ENCODE data around the gene MPRIP.

MPRIP gene

DNA sequence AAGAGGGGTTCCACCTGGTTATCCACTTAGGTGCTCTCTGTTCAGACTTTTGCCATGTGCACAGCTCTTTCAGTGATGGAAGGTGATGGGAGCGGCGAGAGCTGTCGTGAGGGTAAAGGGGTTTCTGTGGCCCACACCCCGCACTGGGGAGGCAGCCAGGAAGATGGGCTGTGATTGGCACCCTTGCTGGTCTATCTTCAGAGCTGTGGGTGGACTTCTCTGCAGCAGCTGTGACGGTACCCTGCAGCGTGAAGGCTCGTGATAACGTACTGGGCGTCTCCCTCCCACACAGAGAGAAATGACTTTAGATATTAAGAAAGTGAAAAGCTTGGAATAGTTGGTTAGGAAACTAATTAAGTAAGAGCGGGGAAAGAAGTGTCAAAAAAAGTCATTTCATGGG, 45.8 kb downstream of the MPRIP start:
- DNase-seq (ENCODE audit: low spot score), result no peak

DNA sequence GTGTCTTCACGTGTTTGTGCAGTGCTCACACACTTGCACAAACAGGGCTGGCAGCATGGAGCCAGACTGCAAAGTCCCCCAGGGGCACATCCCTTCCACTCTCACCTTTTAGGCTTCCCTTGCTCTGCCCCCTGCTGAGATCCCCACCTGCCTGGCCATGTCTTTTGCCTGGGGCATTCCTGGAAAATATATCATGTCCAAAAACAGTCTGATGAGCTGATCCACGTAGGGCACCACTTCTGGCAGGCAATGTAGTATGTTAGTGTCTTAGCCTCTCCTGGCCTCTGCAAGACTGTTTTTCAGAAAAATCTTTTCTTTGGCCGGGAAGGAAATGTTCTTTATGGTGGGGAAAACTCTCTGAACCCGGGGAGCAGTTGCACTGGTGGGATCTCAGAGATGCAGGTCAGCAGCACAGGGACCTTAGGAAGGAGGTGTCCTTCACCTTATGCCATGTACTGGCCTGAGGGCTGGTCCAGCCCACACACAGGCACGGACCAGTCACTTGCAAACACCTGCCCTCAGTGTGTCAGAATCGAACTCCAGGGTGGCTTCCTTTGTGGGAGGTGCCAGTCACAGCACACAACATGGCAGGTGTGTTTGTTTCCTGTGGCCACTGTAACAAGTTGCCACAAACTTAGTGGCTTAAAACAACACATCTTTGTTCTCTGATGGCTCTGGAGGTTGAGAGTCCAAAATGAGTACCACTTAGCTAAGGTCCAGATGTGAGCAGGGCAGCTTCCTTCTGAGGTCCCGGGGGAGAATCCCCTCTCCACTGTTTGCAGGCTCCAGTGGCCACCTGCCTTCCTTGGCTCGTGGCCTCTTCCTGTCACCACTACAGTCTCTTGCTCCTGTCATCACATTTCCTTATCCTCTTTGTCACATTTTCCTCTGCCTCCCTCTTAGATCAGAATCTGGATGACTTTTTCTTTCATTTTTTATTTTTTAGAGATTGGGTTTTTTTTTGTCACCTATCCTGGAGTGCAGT, 46.6 kb downstream of the MPRIP start:
- no peak for DNase-seq (ENCODE audit: low spot score)

DNA sequence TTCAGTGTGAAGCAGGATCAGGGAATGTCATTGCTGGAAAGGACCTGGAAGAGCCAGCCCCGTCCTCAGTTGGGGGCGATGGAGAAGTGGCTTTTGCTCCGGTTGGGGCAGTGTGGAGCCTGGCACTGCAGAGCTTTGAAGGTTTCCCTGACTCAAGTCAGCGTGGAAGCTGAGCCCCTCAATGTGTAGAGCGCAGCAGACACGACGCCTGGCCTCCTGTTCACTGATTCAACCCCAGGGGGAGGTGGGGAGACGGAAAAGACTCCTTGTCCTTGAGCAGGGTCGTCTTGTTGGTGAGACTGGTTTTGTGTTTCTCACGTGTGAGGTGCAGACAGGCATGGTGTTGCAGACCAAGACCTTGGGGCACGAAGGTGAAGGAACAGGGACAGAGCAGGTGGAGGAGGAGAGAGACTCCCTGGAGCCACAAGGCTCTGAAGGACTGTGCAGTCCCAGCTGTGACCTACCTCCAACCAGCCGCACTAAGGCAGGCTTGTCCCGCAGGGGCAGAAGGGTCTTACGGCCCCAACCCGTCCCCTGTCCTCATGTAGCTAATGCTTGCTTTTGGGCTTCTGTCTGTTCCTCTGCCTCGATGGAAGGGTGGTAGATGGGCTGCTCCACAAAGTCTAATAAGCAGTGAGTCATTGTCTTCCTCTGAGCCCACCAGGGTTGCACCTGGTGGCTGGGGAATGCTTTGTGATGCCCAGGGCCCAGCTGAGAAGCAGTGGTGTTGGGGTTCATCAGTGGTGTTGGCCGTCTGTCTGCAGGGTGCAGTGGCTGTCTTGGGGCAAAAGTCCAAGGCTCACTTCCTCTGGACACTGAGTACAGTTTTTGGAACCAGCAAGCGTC, 47.8 kb downstream of the MPRIP start:
- no peak for DNase-seq (ENCODE audit: low spot score)

DNA sequence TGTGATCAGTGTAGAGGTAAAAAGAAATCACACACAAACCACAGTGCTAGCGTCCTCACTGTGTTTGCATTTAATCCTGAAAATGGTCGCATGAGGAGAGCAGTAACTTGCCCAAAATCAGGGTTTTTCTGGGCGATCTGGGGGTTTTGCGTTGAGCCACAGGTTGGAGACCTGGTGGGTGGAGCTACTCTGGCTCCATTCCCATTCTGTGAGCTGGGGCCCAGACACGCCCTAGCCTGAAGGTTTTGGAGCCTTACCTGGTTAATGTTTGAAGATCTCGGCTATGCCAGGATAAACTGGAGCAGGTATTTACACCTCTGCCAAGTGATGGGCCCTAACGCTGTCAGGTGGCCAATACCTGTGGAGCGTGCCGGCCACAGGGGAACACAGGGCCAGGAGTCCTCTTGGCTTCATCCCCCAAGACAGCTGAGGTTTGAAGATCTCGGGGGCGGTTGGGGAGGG, 48.4 kb downstream of the MPRIP start:
- DNase-seq (ENCODE audit: low spot score), result no peak

DNA sequence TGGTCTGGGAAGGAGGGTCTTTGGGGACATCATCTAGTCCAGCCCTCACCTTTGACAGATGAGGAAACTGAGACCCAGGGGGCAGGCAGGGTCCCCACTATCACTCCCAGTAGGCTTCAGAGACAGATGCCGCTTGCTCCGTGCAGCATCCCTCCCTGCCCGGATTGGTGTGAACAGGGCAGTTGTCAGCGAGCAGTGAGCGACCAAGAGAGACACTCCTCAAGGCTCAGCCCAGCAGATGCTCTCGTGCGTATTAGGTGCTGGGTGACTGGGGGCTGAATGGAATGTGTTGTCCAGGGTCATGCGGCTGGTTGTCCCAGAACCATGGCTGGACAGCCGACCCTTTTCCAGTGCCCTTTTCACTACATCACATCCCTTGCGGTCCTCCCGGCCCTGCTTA, 49.0 kb downstream of the MPRIP start:
- no peak for DNase-seq (ENCODE audit: low spot score)

DNA sequence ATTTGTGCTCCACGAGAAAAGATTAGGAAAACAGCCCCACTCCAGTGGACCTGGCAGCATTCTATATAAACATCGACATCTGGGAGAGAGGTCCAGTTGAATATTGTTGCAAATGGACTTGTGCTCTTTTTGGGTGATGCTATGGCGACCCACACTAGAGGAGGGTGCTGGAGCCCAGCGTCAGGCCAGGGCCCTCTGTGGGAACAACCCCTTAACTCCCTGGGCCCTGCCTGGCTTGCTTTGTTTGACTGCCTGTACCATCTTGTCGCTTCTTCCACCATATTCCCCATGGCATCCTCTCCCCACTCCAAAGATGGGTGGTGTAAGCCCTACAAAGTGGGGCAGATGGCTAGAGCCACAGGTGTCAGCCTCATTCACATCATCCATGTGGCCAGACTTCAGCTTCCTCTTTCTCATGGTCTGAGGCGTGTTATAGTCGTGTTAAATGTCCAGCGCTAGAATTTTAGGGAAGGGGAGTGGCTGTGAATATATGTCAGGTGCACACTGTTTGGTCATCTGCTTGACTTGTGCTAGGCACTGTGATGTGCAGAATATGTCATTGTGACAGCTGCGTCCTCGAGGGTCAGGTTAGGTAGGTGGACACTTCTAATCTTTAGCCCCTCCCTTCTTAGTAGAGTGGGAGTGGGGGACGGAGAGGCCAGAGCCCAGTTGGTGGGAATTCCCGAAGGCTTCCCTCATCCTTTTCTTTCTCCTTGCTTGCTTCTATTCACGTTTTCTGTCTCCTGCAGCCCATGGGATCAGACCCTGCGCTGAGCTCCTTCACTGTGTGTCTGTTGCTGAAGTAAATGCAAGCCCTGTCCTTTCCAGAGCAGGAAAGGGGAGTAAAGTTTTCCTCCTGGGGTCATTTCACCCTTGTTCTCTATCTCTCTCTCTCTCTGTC, 49.8 kb downstream of the MPRIP start:
- DNase-seq (ENCODE audit: low spot score), result no peak

DNA sequence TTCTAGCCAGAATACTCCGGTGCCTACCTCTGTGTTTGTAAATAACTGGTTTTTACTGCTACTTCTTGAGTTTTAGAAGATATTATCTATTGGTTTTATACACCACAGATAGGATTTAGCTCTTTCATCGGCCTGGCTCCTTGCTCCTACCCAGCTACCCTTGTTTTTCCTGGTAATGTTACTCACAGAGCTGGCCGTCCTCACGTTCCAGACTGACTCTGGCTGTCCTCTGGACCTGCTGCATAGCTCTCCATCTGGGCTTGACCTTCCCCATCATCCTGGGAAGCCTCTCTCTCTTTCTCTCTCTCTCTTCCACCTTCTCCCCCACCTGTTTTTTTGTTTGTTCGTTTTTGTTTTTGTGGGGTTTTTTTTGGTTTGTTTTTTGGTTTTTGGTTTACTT, 51.5 kb downstream of the MPRIP start:
- DNase-seq (ENCODE audit: low spot score), result no peak

DNA sequence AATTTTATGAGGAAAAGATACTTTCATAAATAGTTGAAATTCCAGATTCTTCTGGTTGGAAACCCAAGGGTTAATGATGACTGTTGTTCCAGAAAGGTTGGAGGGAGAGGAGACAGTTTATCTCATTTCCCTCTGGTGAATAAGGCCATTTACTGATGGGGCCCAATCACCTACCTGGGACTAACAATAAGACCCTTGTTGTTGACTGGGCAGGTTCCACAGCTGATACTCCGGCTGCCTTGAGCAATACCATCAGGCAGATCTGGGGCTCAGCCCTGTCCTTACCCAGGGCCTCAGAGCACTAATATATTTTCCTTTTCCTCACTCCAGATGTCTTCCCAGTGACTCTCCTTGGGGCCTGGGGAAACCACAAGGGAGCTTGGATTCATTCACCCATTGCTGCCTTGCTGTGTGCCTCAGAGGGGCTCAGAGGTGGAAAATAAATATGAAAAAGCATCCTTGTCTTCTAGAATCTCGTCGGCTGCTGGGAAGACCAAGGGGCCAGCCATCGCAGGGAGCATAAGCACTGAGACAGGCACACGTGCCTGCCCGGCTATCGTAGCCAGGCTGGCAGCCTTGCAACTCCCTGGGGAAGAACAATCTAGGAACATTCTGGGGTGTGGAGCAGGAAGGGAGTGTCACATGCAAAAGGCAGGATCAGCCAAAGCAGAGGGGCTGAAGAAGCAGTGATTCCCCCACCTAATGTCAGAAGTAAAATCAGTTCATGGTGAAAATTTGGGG, 54.4 kb downstream of the MPRIP start:
- peak; percentile 77 for DNase-seq (ENCODE audit: low spot score)

DNA sequence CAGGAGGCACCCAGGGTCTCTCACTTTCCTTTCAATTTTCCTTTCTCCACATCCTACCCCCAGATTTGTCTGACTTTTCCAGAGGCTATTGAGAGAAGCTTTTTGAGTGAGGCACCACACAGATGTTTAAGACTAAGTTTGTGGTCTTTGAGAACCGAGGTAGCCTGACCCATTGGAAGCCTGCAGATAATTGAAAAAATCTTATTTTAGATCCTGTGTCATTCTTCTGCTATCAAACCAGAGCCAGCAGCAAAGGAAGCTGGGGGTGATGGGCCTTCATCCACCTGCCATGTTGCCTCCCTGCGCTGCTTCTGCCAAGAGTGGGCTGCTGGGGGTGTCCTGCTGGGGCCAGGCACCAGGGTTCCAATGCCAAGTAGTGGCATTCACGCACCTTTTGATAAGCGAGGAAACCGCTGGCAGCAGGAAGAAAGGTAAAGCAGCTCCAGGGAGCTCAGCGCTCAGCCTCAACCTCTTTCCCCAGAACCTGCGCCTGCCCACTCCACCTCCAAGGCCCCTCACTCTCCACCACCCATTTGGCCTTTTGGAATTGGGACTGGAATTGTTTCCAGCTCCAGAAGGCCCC, 55.6 kb downstream of the MPRIP start:
- DNase-seq (ENCODE audit: low spot score), result no peak

DNA sequence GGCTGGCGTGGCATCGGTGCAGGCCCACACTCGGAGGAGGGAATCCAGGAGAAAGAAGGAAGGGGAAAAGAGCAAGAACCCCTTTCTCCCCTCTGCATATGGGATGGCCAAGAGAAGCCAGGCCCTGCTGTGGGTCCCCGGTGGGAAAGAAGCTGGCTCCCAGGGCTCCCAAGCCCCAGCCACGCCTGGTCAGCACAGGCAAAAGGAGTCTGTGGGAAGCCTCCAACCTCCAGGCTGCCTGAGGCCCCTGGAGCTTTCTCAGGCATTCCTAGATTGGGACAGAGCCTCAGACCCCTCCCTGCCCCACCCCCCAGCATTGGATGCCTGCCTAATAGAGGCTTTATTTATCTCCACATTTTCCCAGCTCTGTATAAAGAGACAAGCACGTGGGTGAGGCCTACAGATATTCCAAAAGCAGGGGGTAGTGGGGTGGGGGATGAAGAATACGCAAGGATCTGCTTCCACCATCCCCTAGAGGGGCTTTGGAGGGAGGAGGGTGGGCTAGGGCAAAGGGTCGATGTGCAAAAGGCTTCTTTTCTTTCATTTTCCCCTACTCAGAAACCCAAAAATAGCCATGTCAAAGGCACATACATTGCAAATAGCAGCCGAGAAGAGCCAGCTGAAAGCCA, 56.4 kb downstream of the MPRIP start:
- peak; percentile 58 for DNase-seq (ENCODE audit: low spot score)

DNA sequence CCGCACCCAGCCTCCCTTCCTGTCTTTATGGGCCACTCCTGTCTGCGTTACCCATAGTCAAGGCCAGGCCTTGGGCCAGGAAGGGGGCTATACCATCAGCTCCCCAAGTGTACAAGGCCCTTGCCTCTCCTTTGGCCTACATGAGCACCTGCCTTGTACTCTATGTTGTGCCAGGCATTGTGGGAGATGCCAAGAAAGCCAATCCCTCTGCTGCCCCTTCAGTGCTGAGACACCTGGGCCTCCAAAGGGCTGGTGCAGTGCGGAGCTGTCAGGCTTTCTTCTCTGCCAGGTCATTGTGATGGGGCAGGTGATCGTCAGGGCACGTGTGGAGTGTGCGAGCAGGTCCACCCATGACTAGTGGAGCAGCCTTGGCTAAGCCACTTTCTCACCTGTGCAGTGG, 59.9 kb downstream of the MPRIP start:
- no peak for DNase-seq (ENCODE audit: low spot score)

DNA sequence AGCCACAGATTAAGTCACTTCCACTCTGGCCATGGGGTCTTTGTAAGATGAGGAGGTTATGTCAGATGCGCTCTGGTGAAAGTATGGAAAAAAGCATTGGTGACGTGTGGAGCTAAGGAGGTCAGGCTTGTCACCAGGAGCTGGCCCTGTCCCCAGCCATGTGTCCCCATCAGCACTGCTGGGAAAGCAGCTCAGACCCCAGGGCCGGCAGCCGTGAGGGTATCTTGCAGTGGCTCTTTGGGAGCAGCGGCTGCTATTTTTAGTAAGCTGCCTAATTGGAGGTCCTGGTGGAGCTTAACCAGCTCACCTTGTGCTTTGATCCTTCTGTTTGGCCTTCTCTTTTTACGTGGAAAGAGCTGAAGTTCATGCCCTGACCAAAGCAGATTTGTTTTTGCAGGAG, 60.9 kb downstream of the MPRIP start:
- DNase-seq (ENCODE audit: low spot score), result no peak

DNA sequence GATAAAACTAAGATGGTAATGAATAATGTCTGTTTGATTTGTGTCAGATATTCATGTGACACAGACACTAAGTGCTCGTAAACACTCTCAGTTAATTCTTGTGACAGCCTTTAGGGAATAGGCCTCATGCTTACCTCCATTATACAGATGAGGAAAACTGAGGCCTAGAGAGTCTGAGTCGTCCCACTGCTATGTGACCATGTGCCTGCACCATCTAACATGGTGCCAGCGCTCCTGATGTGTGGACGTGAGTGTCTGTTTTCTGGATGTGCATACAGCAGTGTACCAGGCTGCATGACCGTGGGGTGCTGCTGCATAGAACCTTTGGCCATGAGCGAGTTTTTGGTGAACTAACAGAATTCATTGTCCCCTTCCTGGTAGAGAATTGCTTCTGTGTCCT, 61.8 kb downstream of the MPRIP start:
- no peak for DNase-seq (ENCODE audit: low spot score)

DNA sequence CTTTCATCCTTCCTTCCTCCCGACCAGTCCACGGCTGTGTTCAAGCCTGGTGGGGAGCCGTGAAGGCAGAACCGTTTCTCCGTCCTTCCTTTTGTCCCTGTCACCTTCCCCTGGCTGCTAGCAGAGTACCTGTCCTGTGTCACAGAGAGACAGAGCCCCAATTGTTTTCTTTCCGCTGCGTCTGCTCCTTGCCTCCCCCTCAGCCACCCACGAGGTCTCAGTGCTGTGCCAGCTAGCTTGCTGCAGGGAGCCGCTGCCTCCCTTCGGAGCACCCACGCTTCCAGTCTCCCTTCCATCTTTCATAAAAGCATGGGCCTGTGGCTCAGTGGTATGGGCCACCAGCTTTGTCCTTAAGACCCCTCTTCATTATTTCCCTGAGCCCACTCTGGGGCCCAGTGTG, 62.2 kb downstream of the MPRIP start:
- no peak for DNase-seq (ENCODE audit: low spot score)

DNA sequence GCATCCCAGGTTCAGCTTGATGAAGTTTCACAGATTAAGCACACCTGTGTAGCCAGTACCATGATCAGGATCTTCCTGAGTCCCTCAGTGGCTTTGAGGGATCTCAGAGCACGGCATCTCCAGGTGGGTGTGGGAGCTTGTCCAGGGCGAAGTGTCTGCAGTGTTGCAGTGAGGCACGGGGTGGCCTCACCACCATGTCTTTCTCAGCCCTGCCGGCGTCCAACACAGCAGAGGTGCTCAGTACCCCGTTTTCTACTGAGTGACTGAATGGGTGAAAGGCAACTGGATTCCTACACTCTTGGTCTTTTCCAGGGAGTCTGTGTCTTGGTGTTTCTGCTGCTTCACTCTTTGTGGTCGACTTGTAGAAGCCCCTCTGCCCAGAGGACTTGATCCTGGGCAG, 63.7 kb downstream of the MPRIP start:
- DNase-seq (ENCODE audit: low spot score), result no peak

DNA sequence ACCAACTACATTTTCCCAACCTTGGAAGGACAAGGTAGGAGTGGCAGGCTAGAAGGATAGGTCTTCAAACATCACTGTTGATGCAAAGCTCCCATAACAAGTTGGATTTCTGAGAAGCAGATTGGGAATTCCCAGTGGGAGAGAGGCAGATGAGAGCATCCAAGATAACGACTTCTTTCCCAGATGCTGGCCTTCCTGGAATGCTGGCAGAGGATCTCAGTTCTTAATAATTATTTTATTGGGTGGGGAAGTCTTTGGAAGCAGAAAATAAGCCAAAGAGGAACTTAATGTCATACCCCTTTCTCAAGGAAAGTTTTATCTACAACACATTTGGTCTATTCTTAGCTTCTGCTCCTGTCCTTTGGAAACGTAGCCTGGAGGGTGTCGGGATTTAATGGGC, 64.5 kb downstream of the MPRIP start:
- peak; percentile 39 for DNase-seq (ENCODE audit: low spot score)

DNA sequence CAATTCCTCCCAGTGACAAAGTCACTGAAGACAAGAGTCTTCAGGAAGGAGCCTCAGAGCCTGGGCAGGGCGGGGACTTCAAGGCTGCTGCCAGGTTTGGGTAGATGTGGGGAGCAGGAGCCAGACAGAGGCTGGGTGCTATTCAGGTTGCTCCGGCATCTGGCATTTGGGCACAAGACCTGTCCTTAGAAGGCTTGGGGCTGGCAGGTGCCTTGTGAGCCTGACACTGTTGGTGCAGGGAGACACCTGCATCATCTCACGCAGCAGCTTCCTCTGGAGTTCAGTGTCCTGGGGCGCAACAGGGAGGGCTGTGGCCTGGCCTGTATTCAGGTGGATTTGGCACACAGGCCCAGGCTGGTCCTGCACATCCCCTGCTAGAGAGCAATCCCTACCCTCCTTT, 65.0 kb downstream of the MPRIP start:
- DNase-seq (ENCODE audit: low spot score), result no peak

DNA sequence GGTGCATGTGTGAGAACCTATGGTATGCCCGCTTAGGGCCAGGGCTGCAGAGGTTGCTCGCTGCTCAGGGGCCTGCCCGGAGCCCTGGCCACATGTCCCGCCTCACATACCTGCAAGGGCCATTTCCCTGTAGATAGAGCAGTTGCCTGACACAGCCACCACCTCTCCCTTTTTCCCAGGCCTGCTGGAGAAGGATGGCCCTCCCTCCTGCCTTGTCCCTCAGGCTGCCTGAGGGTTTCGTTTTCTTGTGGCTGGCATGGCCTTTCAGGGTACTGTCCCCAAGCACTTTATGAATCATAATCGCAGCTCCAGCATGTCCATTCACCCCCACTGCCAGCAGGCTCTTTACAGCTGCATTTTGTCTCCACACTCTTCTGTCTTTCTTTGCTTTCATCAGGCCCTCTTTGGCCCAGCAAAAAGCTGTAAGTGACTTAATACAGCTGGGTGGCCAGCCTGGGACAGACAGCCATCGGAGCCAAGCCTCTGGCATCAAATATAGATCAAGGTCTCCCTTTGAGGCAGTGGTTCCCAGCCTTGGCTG, 65.7 kb downstream of the MPRIP start:
- DNase-seq (ENCODE audit: low spot score), result no peak

DNA sequence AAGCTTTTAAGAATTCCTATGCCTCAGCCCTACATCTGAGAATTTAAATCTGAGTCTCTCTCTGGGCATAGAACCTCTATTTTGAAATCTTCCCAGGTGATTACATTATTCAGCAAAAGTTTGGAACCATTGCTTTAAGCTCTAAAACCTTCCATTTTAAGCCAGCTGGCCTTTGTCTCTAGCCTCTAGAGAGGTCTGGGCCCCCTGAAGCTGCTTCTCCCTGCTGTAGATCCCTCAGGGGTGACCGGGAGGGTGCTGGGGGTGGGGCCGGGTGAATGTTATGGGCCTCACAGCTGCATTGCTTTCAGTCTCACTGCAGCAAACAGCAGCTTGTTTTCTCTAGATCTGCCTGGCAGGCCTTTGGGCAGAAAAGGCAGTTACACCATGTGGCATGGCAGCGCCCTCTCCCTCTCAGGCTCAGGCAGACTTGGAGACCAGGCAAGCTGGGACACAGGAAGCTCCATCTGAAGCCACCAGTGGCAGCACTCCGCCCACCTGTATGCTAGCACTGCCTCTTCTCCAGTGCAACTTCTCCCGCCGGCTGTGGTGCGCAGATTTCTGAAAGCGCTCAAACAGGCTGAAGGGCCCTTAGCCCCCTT, 66.3 kb downstream of the MPRIP start:
- DNase-seq (ENCODE audit: low spot score), result peak; percentile 44

DNA sequence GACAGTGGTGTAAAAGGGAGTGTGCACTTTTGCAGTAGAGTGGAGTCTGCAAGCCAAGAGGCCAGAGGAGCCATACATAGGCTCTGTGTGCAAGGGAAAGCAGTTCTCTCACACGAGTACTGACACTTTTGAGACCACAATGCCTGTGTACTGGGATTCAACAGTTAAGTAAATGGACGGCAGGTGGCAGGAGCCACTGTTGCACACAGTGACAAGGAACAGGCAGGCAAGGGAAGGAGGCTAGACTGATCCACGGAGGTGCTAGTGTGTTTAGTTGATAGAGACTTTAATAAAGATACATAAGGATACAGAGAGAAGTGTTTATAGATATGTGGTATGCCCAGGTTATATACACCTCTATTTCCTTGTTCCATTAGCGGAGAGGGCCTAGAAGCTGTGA, 67.0 kb downstream of the MPRIP start:
- DNase-seq (ENCODE audit: low spot score), result no peak

All from GM03348 (cell line).